Esophagus mucosa (tissue), 1 donor: ENCODE measurements around the gene MAZ. TPM values are rescaled to one million over a fixed set of nuclear protein-coding genes. Genes with fewer than 3 reads are reported as not detected.
"Not testable (repeated sequence)": the region's sequence is repeated elsewhere in the genome, so short reads cannot be mapped to it uniquely, and the experiment has no call there.

Experiments
- ATAC-seq: fragments of 200-7000 bp; cut with Tn5 transposase; one replicate; pipeline ENCODE4 v1.9.1; 2020
- total RNA-seq: library from RNA; stranded (reverse); gene quantifications from one replicate; pipeline ENCODE4 v1.2.4, GENCODE V29; 2023
- donor health status: DM: yes; HTN: yes; CAD: no.

MAZ gene
- total RNA-seq, 1 donor from 2014 or later: 169 TPM

DNA sequence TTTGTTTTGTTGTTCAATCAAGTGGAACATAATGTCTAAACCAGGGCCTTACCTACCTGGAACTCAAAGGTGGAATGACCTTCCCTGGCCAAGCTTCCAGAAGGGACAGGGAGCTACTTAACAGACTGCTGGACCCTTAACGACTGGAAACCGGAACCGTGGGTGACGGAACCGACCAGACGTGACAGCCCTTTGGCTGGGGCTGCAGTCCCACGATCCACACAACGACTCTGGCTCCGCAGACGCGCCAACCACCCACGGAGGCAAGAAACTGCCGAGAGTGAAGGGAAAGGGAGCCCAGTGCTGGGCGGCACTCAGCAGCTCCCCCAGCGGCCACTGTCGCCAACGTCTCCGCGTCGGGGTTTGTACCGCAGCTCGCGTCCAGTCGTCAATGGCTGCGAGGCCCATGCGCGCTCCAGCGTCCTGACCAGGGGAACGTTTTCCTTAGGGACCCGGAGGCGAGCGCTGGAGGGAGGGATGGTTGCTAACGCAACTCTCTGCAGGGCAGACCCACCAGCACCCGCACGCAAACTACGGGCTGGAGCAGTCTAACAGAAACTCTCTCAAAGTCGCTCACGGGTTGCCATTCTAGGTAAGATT lies 21.3 kb upstream of the MAZ start:
- ATAC-seq: peak; percentile 76

DNA sequence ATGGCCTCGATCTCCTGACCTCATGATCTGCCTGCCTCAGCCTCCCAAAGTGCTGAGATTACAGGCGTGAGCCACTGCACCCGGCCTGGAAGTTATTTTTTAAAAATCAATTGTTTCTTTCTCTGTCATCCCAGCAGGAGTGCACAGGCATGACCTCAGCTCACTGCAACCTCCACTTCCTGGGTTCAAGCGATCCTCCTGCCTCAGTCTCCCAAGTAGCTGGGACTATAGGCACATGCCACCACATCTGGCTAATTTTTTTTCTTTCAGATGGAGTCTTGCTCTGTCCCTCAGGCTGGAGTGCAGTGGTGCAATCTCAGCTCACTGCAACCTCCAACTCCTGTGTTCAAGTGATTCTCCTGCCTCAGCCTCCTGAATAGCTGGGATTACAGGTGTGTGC lies 19.2 kb upstream of the MAZ start:
- ATAC-seq: not testable (repeated sequence)

DNA sequence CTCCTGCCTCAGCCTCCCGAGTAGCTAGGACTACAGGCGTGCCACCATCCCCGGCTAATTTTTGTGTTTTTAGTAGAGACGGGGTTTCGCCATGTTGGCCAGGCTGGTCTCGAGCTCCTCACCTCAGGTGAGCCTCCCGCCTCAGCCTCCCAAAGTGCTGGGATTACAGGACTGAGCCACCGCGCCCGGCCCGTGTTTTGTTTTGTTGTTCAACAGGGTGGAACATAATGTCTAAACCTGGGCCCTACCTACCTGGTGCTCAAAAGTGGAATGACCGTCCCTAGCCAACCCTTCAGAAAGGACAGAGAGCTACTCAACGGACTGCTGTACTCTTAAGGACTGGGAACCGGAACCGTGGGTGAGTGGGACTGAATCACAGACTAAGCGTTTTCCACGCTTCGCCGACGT lies 16.6 kb upstream of the MAZ start:
- ATAC-seq: peak; percentile 9

DNA sequence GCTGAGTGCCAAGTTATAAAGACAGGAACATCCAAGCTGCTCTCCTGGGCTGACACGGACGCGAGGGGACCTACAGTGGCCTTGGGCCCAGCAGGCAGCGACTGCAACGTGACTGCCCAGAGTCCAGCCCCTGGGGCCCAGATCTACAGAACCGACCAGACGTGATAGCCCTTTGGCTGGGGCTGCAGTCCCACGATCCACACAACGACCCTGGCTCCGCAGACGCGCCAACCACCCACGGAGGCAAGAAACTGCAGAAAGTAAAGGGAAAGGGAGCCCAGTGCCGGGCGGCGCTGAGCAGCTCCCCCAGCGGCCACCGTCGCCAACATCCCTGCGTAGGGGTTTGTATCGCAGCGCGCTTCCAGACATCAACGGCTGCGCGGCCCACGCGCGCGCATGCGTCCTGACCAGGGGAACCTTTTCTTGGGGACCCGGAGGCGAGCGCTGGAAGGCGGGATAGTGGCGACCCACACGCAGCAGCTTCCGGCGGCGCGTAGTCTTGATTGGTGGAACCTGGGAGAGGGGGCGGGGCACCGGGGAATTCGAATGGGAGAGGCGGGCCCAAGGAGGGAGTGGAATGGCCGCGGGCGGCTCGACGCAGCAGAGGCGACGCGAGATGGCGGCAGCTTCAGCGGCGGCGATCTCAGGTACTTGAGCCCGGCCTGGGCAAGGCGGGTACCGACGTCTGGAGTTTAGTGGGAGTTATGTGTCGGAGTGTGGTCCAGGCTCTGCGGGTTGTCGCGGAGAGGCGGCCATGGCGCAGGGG lies 16.0 kb upstream of the MAZ start, which contains the start of gene KIF22:
Gene KIF22, plus strand, starts transcription at position 569 of the 766 bp plus-strand sequence. Its CDS starts 9 bp downstream, at position 578.
- ATAC-seq: peak; percentile 98

DNA sequence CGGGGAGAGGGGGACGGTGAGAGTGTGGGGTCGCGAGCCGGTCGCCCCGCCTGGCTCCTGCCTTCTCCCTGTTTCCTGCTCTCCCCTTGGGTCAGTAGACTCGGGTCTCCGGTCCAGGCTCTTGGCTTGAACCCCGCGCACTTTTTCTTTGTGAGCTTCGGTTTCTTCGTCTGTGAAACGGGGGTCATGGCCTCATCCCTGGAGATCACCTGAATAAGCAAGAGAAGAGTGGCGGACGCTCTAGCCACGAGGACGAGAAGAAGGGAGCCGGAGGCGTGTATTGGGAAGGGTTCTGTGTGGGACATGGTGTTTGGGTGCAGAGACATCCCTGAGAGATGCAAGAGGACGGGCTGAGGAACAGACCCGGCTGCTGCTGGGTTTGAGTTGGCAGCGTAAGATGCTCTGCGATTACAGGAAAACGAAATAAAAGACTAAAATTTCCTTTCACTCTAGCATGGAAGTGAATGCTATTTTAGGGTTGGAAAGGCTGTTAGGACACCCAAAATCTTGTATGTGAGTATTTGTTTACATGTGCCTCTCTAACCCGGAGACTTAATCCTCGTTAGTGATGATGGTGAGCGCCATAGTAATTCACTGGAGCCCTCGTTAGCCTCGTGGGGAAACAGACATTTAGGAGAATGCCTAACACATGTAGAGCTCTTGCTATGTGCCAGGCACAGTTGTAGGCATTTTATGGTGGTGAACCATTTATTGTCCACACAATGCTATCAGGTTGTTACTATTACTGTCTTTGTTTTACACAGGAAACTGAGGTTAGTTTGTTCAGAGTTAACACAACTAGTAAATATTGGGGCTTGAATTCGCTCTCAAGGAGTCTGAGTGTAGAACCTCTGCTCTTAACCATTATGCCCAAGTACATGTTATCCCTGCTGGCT lies 15.1 kb upstream of the MAZ start:
- peak; percentile 3 for ATAC-seq

DNA sequence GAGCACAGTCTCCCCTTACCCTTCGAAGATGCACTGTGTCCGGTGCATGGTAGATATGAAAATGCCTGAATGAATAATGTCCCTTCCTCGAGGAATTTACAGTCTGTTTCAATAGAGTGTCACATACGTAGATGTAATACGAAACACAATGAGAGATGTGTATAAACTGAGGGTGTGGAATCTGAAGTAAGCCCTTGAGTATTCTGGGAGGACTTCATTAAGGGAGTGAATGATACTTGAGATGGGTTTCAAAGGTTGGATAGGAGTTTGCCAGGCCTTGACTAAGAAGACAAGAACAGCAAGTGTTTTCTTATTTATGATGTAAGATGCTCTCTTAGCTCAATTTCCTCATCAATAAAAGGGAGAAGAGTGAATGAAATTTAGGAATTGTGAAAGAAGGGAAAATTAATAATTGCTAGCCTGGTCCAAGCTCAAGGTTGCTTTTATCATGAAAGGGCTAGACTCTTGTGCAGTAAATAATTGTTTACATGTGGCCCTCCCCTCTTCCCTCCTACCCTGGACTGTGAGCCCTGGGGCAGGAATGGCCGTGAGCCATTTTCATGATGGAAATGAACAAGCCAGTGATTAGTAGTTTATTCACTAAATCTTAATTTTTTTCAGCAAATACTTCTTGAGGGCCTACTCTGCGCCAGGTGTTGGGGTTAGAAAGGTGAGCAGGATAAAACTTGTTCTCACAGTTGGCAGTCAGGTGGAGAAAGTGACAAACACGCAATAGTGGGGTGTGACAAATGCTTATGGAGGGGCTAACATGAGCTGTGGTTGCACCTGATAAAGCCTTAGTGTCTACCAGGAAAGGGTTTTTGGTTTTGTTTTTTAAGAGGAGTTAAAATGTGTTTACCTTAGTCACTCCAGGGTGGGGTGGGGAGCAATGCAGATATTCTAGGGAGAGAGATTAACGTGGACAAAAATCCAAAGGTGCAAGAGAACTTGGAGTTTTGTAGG lies 14.2 kb upstream of the MAZ start:
- no peak for ATAC-seq

DNA sequence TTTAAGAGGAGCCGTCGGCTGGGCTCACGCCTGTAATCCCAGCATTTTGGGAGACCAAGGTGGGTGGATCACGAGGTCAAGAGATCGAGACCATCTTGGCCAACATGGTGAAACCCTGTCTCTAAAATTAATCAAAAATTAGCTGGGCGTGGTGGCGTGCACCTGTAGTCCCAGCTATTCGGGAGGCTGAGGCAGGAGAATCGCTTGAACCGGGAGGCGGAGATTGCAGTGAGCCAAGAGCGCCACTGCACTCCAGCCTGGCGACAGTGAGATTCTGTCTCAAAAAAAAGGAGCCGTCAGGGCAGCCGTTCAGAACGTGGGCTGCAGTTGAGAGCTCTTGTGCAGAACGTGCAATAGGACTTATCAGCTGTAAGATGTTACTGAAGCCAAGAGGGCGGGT lies 13.2 kb upstream of the MAZ start:
- ATAC-seq: not testable (repeated sequence)

DNA sequence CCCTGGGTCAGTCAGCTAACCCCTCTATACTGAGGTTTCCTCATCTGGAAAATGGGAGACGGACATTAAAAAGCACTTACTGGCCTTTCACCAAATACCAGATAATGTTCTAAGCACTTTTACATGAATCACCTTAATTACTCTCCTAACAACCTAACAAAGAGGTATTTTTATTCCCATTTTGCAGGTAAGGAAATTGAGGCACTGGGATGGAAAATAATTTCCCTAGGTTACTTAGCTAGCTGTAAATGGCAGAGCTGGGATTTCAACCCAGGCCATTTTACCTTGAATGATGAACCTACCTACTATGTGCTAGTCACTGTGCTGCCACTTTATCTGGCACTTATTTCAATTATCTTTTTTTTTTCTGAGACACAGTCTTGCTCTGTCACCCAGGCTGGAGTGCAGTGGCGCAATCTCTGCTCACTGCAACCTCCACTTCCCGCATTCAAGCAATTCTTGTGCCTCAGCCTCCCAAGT lies 12.1 kb upstream of the MAZ start:
- no peak for ATAC-seq

DNA sequence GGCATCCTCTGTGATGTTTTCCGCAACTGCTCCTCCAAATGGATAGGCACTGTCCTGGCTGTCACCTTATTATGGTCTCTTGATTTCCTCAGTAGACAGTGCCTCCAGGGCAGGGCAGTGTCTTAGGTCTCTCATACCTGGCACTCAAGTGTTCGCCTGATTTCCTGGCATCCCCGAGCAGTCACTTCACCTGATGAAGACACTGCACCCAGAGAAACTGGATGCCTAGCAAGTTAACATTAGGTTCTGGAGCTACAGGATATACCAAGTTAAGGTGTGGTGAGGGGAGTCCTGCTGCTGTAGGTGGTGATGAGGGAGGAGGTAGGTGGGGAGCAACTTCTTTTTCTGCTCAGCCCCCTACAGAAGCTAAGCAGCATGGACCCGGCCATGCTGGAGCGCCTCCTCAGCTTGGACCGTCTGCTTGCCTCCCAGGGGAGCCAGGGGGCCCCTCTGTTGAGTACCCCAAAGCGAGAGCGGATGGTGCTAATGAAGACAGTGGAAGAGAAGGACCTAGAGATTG lies 3.9 kb upstream of the MAZ start:
- ATAC-seq: no peak

DNA sequence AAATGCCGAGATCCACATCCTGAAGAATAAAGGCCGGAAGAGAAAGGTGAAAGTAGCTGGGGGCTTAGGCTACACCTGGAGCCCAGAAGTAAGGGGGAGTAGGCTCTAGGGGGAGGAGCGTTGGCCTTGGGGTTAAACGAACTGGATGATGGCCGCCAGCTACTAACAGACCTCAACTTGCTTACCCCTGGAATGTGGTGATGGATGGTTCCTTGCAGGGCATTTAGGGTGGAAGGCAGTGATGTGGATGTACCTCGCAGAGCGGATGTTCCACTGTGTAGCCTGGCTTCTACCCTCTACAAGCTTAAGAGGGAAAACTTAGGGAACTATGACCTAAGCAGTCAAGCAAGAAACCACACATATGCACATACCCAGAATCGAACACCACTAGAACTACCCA lies 2.3 kb upstream of the MAZ start:
- no peak for ATAC-seq

DNA sequence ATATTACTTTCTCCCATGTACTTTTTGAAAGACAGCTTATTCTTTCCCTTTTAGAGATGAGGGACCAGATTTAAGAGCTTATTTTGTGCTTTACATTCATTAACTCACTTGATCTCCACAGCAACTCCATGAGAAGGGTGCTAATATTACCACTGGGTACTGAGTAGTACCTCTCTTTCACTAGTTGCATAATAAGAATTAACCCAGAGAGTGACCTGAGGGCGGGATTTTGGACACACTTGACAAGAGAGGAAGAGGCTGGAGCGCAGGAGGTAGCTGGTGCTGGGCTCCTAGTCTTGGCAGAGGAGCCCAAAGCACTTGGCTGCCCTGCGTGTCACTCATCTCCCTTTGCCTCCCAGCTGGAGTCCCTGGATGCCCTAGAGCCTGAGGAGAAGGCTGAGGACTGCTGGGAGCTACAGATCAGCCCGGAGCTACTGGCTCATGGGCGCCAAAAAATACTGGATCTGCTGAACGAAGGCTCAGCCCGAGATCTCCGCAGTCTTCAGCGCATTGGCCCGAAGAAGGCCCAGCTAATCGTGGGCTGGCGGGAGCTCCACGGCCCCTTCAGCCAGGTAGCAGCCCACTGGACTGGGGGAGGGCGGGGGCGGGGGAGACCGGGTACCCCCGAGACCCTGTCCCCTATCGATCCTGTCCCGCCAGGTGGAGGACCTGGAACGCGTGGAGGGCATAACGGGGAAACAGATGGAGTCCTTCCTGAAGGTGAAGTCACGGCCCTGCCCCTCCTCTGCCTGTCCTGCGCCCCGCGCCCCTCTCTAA lies 1.7 kb upstream of the MAZ start:
- ATAC-seq: no peak

DNA sequence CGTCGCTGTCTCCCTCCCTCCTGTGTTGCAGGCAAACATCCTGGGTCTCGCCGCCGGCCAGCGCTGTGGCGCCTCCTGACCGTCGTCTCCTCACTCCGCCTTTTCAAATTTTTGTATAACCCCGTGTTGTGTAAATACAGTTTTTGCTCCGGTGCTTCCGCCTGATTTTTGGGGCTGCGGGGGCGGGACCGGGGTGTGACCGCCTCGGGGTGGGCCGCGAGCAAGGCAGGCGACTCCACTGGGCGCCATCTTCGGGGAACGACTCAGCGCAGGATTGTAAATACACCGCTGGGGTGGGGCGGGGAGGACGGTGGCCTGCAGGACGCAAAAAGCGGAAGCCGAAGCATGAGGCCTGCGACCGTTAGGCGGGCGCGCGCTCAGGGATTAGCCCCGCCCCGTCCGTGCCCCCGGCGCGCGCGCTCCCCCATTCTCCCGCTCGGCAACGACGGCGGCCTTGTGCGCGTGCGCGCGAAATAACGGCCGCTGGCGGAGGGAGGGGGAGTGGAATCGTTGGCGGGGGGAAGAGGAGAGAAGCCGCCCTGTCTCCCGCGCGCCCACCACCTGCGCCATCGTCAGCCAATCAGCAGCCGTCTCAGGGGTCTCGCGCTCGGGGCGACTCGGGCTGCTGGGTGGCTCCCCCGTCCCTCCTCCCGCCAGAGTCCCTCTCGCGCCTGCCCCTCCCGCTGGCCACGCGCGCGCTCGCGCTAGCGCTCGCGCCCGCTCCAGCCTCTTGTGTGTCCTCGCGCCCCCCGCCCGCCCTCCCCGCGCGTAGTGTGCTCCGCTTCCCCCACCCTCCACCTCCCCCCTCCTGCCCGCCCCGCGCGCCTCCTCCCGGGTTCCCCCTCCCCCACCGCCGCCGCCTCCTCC lies 864 bp upstream of the MAZ start:
- ATAC-seq: peak; percentile 88

DNA sequence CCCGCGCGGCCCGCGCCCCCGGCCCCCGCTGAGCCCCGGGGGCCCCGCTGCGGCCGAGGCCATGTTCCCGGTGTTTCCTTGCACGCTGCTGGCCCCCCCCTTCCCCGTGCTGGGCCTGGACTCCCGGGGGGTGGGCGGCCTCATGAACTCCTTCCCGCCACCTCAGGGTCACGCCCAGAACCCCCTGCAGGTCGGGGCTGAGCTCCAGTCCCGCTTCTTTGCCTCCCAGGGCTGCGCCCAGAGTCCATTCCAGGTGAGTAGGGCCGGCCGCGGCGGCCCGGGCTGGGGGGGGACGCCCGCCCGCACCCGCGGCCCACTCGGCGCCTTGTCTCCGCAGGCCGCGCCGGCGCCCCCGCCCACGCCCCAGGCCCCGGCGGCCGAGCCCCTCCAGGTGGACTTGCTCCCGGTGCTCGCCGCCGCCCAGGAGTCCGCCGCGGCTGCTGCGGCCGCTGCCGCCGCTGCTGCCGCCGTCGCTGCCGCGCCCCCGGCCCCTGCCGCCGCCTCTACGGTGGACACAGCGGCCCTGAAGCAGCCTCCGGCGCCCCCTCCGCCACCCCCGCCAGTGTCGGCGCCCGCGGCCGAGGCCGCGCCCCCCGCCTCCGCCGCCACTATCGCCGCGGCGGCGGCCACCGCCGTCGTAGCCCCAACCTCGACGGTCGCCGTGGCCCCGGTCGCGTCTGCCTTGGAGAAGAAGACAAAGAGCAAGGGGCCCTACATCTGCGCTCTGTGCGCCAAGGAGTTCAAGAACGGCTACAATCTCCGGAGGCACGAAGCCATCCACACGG lies 504 bp downstream of the MAZ start:
- ATAC-seq: no peak

DNA sequence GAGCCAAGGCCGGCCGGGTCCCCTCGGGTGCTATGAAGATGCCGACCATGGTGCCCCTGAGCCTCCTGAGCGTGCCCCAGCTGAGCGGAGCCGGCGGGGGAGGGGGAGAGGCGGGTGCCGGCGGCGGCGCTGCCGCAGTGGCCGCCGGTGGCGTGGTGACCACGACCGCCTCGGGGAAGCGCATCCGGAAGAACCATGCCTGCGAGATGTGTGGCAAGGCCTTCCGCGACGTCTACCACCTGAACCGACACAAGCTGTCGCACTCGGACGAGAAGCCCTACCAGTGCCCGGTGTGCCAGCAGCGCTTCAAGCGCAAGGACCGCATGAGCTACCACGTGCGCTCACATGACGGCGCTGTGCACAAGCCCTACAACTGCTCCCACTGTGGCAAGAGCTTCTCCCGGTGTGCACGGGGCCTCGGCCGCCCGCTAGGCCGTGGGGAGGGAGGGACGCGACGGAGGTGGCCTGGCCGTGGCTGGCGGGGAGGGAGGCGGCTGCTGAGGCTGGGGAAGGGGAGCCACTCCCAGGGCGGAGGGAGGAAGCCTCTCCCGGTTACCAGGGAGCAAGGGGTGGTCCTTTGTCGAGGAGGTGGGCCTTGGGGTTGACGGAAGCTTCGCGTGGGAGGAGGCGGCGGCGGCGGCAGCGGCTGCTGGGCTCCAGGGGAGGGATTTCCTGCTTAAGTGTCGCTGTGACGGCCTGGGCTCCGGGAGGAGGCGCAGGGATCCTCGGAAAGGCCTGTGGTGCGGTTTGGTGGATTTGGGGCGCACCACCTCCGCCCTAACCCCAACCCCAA lies 1.3 kb downstream of the MAZ start:
- ATAC-seq: peak; percentile 48

DNA sequence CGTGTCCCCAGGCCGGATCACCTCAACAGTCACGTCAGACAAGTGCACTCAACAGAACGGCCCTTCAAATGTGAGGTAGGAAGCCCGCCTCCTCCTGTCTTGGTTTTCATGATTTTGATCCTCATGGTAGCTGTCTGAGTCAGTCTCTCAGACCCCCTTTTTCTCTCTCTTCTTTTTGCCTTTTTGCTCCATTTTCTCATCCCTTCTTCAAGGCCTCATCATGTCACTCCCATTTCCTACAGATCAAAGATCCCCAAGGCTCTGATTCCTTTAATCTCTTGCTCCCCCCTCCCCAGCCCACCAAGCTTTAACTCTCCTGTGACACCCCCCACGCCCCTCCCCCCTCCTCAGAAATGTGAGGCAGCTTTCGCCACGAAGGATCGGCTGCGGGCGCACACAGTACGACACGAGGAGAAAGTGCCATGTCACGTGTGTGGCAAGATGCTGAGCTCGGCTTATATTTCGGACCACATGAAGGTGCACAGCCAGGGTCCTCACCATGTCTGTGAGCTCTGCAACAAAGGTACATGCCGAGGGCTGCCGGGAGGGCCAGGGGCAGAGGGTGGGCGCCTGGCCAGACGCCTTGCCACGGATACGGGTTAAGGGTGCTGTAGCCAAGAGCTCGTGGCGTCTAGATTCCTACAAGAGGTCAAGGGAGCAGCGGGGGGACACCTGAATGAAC lies 2.0 kb downstream of the MAZ start:
- no peak for ATAC-seq

DNA sequence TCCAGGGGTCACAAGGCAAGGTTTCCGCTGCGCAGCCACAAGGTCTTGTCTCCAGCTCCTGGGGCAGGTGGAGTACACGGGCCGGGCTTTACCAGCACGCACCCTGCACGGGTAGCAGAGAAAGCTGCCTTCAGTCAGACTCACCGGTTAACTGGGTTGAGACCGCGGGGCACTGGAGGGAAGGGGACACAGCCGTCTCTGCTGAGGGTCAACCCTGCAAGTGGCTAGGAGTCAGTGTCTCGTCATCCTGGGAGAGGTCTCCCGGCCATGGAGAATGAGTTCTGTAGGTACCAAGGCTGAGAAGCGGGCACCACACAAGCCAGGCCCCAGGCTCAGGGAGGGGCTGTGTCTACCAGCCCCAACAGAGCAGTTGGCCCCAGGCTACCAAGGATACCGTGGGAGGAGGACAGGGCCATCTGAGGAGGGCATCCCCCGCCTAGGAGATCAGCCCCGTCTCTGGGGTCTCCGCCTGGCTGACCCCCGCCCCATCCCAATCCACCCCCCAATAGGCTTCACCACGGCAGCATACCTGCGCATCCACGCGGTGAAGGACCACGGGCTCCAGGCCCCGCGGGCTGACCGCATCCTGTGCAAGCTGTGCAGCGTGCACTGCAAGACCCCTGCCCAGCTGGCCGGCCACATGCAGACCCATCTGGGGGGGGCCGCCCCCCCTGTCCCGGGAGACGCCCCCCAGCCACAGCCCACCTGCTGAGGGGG lies 2.9 kb downstream of the MAZ start:
- no peak for ATAC-seq
